Neural crest cell (in vitro differentiated cells): ENCODE data around the gene PWWP2B. TPM values are rescaled to one million over a fixed set of nuclear protein-coding genes. Genes with fewer than 3 reads are reported as not detected.
A peak's percentile ranks its signal among the peaks of the same experiment; 100 is the strongest.

Experiments
- DNase-seq: peaks from one replicate; pipeline ENCODE4 v3.0.0; 2021; ENCODE audit warnings: low read depth, mixed read lengths, low spot score
- H3K27ac Mint-ChIP-seq: one replicate; pipeline ENCODE4 v1.8.0; 2021; ENCODE audit warnings: mild to moderate bottlenecking, mixed read lengths; ENCODE audit not compliant: unreplicated experiment
- H3K27me3 Mint-ChIP-seq: 2 replicates; pipeline ENCODE4 v1.8.0; 2021; ENCODE audit warnings: low read depth, mild to moderate bottlenecking, mixed read lengths
- H3K36me3 Mint-ChIP-seq: 2 replicates; pipeline ENCODE4 v1.8.0; 2021; ENCODE audit warnings: low read depth, mild to moderate bottlenecking, mixed read lengths
- H3K4me1 Mint-ChIP-seq: 2 replicates; pipeline ENCODE4 v1.8.0; 2021; ENCODE audit warnings: mixed read lengths
- H3K4me3 Mint-ChIP-seq: one replicate; pipeline ENCODE4 v1.8.0; 2021; ENCODE audit warnings: mild to moderate bottlenecking, mixed read lengths
- H3K9me3 Mint-ChIP-seq: 2 replicates; pipeline ENCODE4 v1.8.0; 2021; ENCODE audit warnings: mixed read lengths
- CTCF ChIP-seq: fragments of 200-600 bp; sonication (generic); conservative IDR thresholded peaks from 2 replicates; pipeline ENCODE4 v1.5.0; 2021; ENCODE audit warnings: antibody characterized with exemption, mild to moderate bottlenecking
- total RNA-seq: library from RNA; stranded (reverse); gene quantifications from 2 replicates; pipeline ENCODE4 v1.2.1, GENCODE V29; 2021

The PWWP2B gene
- total RNA-seq, 1 donor from 2014 or later = 14.2 TPM

- H3K27ac Mint-ChIP-seq = no peak overlapping the region
- peaks cover 2% of the 10 kb centered on the region for H3K36me3 Mint-ChIP-seq
- no peak overlapping the region for H3K4me3 Mint-ChIP-seq
- H3K27me3 Mint-ChIP-seq = no peaks in the 10 kb centered on the region
- H3K9me3 Mint-ChIP-seq = no peaks in the 10 kb centered on the region
- peaks cover 26% of the 10 kb centered on the region for H3K4me1 Mint-ChIP-seq
- no peak for DNase-seq
- TF ChIP-seq CTCF = no peak
Observed at GRCh38 chr10:132410056-132410778, 13.2 kb downstream of the PWWP2B start.

GRCh38 chr10:132410779-132411532 is 14.0 kb downstream of the PWWP2B start:
- no peak for TF ChIP-seq CTCF
- no peaks in the 10 kb centered on the region for H3K9me3 Mint-ChIP-seq
- H3K27ac Mint-ChIP-seq = no peak overlapping the region
- H3K4me3 Mint-ChIP-seq = no peak overlapping the region
- DNase-seq = no peak
- peaks cover 31% of the 10 kb centered on the region for H3K4me1 Mint-ChIP-seq
- H3K36me3 Mint-ChIP-seq = peaks cover 6% of the 10 kb centered on the region
- no peaks in the 10 kb centered on the region for H3K27me3 Mint-ChIP-seq

GRCh38 chr10:132411561-132412253 is 14.7 kb downstream of the PWWP2B start:
- no peak overlapping the region for H3K4me3 Mint-ChIP-seq
- H3K9me3 Mint-ChIP-seq = no peaks in the 10 kb centered on the region
- H3K27ac Mint-ChIP-seq = peak overlapping the region; percentile 85
- H3K27me3 Mint-ChIP-seq = no peaks in the 10 kb centered on the region
- no peak for DNase-seq
- no peak for TF ChIP-seq CTCF
- peaks cover 31% of the 10 kb centered on the region for H3K4me1 Mint-ChIP-seq
- peaks cover 6% of the 10 kb centered on the region for H3K36me3 Mint-ChIP-seq

- no peak for DNase-seq
- Mint-ChIP-seq H3K27ac (peak overlapping the region; percentile 57), H3K9me3 (no peaks in the 10 kb centered on the region), H3K4me1 (peaks cover 31% of the 10 kb centered on the region), H3K4me3 (no peak overlapping the region), H3K27me3 (no peaks in the 10 kb centered on the region), H3K36me3 (peaks cover 6% of the 10 kb centered on the region)
- no peak for TF ChIP-seq CTCF
Observed at GRCh38 chr10:132412316-132413192, 15.6 kb downstream of the PWWP2B start.
